RWPE2 (cell line): ENCODE results near the gene LHX4.

Source experiments
- ATAC-seq: fragments of 200-7000 bp; cut with Tn5 transposase; 3 replicates; pipeline ENCODE4 v1.9.1; 2021; ENCODE audit warnings: low read depth
- DNase-seq: peaks from one replicate; pipeline ENCODE4 v3.0.0-alpha.2; 2020; ENCODE audit warnings: low spot score
- H3K27ac ChIP-seq: fragments of 450-650 bp; 2 replicates; pipeline ENCODE4 v1.5.1; 2017; ENCODE audit warnings: mild to moderate bottlenecking; ENCODE audit not compliant: poor library complexity, severe bottlenecking
- H3K27me3 ChIP-seq: fragments of 250-450 bp; sonication (Bioruptor Pico); 2 replicates; pipeline ENCODE4 v1.5.1; 2021; ENCODE audit warnings: mild to moderate bottlenecking, moderate library complexity; ENCODE audit not compliant: insufficient read depth, poor library complexity, severe bottlenecking
- H3K36me3 ChIP-seq: fragments of 250-450 bp; sonication (Bioruptor Pico); 2 replicates; pipeline ENCODE4 v1.5.1; 2020; ENCODE audit warnings: low read depth, mild to moderate bottlenecking, moderate library complexity
- H3K4me1 ChIP-seq: fragments of 250-450 bp; sonication (Bioruptor Pico); 2 replicates; pipeline ENCODE4 v1.5.1; 2021; ENCODE audit warnings: mild to moderate bottlenecking, moderate library complexity; ENCODE audit not compliant: insufficient read depth, poor library complexity, severe bottlenecking
- H3K4me3 ChIP-seq: fragments of 250-450 bp; sonication (Bioruptor Pico); 2 replicates; pipeline ENCODE4 v1.5.1; 2021; ENCODE audit warnings: mild to moderate bottlenecking, moderate library complexity; ENCODE audit not compliant: severe bottlenecking
- H3K9me3 ChIP-seq: fragments of 250-450 bp; sonication (Bioruptor Pico); 2 replicates; pipeline ENCODE4 v1.5.1; 2021; ENCODE audit warnings: mild to moderate bottlenecking, moderate library complexity; ENCODE audit not compliant: severe bottlenecking
- TF ChIP-seq, protein P1 (sequence below): fragments of 450-650 bp; IDR thresholded peaks from one replicate; pipeline ENCODE4 v1.5.1; 2017; ENCODE audit warnings: mild to moderate bottlenecking, moderate library complexity; ENCODE audit not compliant: poor library complexity, severe bottlenecking

Gene LHX4

DNA sequence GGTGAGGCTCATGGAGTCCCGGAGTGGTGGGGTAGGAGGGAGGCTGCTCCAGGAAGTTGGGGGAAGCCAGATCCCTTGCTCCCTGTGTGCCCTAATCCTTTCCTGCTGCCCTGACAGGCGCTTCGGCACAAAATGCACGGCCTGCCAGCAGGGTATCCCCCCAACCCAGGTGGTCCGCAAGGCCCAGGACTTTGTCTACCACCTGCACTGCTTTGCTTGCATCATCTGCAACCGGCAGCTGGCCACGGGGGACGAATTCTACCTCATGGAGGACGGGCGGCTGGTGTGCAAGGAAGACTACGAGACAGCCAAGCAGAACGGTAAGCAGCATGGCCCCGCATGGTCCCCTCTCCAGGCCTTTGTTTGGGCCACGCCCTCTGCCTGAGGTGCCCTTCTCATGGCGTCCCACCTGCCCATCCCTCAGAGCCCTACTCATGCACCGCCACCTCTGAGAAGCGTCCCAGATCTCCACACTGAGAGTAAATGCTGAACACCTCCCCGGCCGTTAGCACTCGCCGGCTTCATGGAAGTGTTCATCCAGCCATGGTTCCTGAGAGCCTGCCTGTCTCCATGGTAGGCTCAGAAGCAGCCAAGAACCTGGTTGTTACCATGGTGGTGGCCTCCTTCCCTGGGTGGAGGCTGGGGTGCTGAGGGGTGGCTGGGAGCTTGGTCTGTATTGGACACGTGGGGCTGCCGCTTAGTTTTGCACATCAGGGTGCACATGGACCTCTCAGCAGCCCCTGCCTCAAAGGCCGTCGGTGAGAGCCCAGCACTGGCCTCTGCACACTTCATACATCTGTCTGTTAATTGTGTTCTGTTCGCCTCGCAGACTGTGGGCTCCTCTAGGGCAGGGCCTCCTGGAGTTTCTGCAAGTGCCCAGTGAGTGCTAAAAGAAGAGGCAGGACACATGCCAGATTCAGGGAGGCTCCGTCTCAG lies 36.5 kb downstream of the LHX4 start:
- H3K4me1 ChIP-seq: no peaks in the 10 kb centered on the region
- ATAC-seq: no peak
- no peak overlapping the region for H3K27ac ChIP-seq

DNA sequence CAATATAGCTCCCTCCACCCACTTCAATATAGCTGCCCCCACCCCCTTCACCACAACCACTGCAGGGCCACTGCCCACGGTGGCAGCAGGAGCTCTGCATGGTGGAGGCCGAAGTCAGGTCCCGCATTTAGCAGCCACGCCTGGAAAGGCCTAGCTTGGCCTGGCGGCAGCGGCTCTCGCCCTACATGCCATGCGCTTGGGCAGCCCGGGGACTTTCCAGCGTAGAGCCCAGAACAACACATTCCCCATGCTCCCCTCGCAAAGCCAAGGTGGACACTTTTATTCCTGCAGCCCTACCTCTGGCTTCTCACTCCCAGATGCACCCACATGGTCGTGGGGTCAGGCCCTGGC lies 37.1 kb downstream of the LHX4 start:
- Histone ChIP-seq H3K27ac (no peak overlapping the region), H3K4me3 (no peak overlapping the region), H3K27me3 (no peaks in the 10 kb centered on the region), H3K36me3 (no peaks in the 10 kb centered on the region), H3K9me3 (no peaks in the 10 kb centered on the region), H3K4me1 (no peaks in the 10 kb centered on the region)
- DNase-seq: no peak
- TF ChIP-seq, protein P1, sequence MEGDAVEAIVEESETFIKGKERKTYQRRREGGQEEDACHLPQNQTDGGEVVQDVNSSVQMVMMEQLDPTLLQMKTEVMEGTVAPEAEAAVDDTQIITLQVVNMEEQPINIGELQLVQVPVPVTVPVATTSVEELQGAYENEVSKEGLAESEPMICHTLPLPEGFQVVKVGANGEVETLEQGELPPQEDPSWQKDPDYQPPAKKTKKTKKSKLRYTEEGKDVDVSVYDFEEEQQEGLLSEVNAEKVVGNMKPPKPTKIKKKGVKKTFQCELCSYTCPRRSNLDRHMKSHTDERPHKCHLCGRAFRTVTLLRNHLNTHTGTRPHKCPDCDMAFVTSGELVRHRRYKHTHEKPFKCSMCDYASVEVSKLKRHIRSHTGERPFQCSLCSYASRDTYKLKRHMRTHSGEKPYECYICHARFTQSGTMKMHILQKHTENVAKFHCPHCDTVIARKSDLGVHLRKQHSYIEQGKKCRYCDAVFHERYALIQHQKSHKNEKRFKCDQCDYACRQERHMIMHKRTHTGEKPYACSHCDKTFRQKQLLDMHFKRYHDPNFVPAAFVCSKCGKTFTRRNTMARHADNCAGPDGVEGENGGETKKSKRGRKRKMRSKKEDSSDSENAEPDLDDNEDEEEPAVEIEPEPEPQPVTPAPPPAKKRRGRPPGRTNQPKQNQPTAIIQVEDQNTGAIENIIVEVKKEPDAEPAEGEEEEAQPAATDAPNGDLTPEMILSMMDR: no peak
- no peak for ATAC-seq

More for the DNA sequence above, 36.5 kb downstream of the LHX4 start:
- TF ChIP-seq, protein P1: no peak
- no peak overlapping the region for H3K4me3 ChIP-seq
- no peaks in the 10 kb centered on the region for H3K36me3 ChIP-seq
- no peaks in the 10 kb centered on the region for H3K9me3 ChIP-seq
- H3K27me3 ChIP-seq: no peaks in the 10 kb centered on the region
- DNase-seq: no peak

DNA sequence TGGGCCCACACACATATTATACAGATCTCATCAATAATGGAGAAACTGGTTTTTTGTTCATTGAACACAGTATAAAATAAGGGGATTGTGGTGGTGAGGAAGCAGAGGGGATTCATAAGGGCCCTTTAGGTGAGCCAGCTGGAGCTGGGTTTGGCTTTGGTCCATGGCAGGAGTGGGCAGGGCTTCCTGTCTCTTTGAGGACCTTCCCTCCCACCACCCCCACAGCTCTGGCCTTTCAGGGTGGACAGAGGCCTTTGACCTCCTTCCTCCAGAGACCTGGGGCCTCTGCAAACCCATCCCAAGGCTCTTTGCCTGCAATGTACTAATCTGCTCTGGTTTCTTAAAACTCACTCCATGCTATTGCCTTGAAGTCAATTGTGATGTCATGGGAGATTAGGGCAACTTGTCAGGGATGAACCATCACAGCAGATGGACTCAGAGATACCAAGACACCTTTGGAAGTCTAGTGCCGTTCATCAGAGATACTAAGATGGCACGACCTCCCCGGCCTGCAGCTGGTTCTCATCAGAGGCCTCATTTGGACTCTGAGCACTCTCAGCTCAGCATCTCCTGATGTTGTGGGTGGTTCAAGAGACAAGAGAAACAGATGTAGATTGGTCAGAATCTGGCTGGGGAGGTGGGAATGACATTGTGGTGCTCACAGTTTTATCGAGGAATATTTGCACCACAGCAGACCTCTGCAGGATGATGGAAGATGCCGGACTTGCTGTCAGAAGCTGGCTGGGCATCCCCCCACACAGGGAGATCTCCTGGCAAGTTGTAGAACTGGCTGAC lies 37.9 kb downstream of the LHX4 start:
- Histone ChIP-seq H3K4me3 (no peak overlapping the region), H3K9me3 (no peaks in the 10 kb centered on the region), H3K36me3 (no peaks in the 10 kb centered on the region), H3K27ac (no peak overlapping the region), H3K4me1 (no peaks in the 10 kb centered on the region), H3K27me3 (no peaks in the 10 kb centered on the region)
- ATAC-seq (no peak), DNase-seq (no peak)
- TF ChIP-seq, protein P1: no peak

DNA sequence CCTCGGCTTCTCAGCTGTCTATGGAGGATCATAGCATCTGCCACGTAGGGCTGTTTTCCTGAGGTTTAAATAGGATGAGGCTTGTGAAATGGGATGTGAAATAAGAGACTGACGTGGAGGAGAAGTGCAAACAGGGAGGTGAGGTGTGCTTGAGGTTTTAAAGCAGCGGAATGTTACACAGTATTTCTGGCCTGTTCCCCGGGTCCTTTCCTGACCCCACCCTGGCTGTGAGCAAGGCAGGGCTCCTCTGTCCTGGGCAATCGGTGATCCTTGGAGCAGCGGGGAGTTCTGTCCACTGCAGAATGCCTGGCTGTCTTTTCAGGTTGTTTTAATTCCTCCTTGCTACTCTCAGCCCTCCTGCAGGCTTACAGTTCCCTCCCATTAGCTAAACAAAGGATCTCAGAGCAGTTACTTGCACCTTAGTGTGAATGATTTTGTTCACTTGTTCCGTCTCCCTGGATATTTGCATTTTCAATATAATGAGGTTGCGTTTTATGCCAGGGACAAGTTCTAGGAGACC lies 38.6 kb downstream of the LHX4 start:
- no peak overlapping the region for H3K4me3 ChIP-seq

More for the DNA sequence above, 38.6 kb downstream of the LHX4 start:
- Histone ChIP-seq H3K36me3 (no peaks in the 10 kb centered on the region), H3K4me1 (no peaks in the 10 kb centered on the region), H3K27ac (no peak overlapping the region), H3K9me3 (no peaks in the 10 kb centered on the region), H3K27me3 (no peaks in the 10 kb centered on the region)
- DNase-seq (no peak), ATAC-seq (no peak)
- TF ChIP-seq, protein P1: no peak
